HepG2 (cell line): ENCODE data around the gene COMMD7. TPM values are rescaled to one million over a fixed set of nuclear protein-coding genes. Genes with fewer than 3 reads are reported as not detected.

Experiments
- EP300 ChIP-seq, 3 experiments: sonication (generic) in 1 of 3; formaldehyde crosslinking in 1 of 3; IDR thresholded peaks; 2 replicates each; pipeline versions ENCODE4 v1.5.1 to v1.6.1; 2011 to 2020; ENCODE audit warnings: low read depth in 2 of 3, low read length in 2 of 3, borderline replicate concordance in 1 of 3, improper control_type of control experiment in 1 of 3, mild to moderate bottlenecking in 1 of 3, missing genetic modification reagents in 1 of 3, moderate library complexity in 1 of 3
- GZF1 ChIP-seq: sonication (generic); formaldehyde crosslinking; IDR thresholded peaks from 2 replicates; pipeline ENCODE4 v1.5.1; 2020; ENCODE audit warnings: mild to moderate bottlenecking, missing genetic modification reagents
- HNRNPUL1 ChIP-seq: fragments of 200-400 bp; formaldehyde crosslinking; IDR thresholded peaks from 2 replicates; pipeline ENCODE4 v1.6.1; 2017; ENCODE audit warnings: low read depth, mild to moderate bottlenecking, low read length, moderate library complexity
- JDP2 ChIP-seq: sonication (generic); formaldehyde crosslinking; IDR thresholded peaks from 2 replicates; pipeline ENCODE4 v1.8.1; 2022; ENCODE audit warnings: missing genetic modification reagents, borderline replicate concordance
- KDM2A ChIP-seq: sonication (generic); formaldehyde crosslinking; IDR thresholded peaks from 2 replicates; pipeline ENCODE4 v1.4.0; 2020; ENCODE audit warnings: low read depth, missing genetic modification reagents, borderline replicate concordance
- KDM5A ChIP-seq: fragments of 200-600 bp; sonication (generic); IDR thresholded peaks from 2 replicates; pipeline ENCODE4 v1.7.0; 2018; ENCODE audit warnings: antibody characterized with exemption, mild to moderate bottlenecking, low read length, borderline replicate concordance
- KLF9 ChIP-seq: IDR thresholded peaks from 2 replicates; pipeline ENCODE4 v1.6.1; 2016; ENCODE audit warnings: low read depth
- POLR2AphosphoS5 ChIP-seq: IDR thresholded peaks from 2 replicates; pipeline ENCODE4 v1.6.1; 2012; ENCODE audit warnings: low read depth, low read length
- SNAPC2 ChIP-seq: sonication (generic); formaldehyde crosslinking; IDR thresholded peaks from 2 replicates; pipeline ENCODE4 v1.8.1; 2022; ENCODE audit warnings: mild to moderate bottlenecking, missing genetic modification reagents
- SNRNP70 ChIP-seq: fragments of 200-400 bp; formaldehyde crosslinking; IDR thresholded peaks from 2 replicates; pipeline ENCODE4 v1.6.1; 2017; ENCODE audit warnings: mild to moderate bottlenecking, low read depth, low read length, moderate library complexity
- ZBTB7A ChIP-seq: sonication (generic); formaldehyde crosslinking; IDR thresholded peaks from 2 replicates; pipeline ENCODE4 v1.8.0; 2022; ENCODE audit warnings: mild to moderate bottlenecking, missing genetic modification reagents
- ZNF317 ChIP-seq: sonication (generic); formaldehyde crosslinking; IDR thresholded peaks from 2 replicates; pipeline ENCODE4 v1.5.0; 2020; ENCODE audit warnings: mild to moderate bottlenecking, missing genetic modification reagents
- ZNF33B ChIP-seq: sonication (generic); formaldehyde crosslinking; IDR thresholded peaks from 2 replicates; pipeline ENCODE4 v1.5.1; 2020; ENCODE audit warnings: mild to moderate bottlenecking, missing genetic modification reagents
- ZNF530 ChIP-seq: sonication (generic); formaldehyde crosslinking; IDR thresholded peaks from 2 replicates; pipeline ENCODE4 v1.5.0; 2020; ENCODE audit warnings: low read depth, mild to moderate bottlenecking, missing genetic modification reagents
- ZNF703 ChIP-seq: sonication (generic); formaldehyde crosslinking; IDR thresholded peaks from 2 replicates; pipeline ENCODE4 v1.5.1; 2020; ENCODE audit warnings: missing genetic modification reagents, mild to moderate bottlenecking, moderate library complexity, borderline replicate concordance
- ZNF766 ChIP-seq: sonication (generic); formaldehyde crosslinking; IDR thresholded peaks from 2 replicates; pipeline ENCODE4 v1.5.0; 2020; ENCODE audit warnings: missing genetic modification reagents, borderline replicate concordance
- polyA plus RNA-seq, 8 experiments: library from polyadenylated mRNA; depleted of rRNA in 3 of 8; stranded (reverse) in 7 of 8; unstranded in 1 of 8; fragments of >200 nt; fragmentation: Illumina TruSeq in 4 of 8; extraction: Trizol in 4 of 8; gene quantifications; 2 replicates each; pipeline versions ENCODE4 v1.2.1 to v1.2.3, GENCODE V29; 2011 to 2016; ENCODE audit warnings: low read depth in 4 of 8, missing spikeins in 1 of 8, mixed read lengths in 1 of 8; ENCODE audit not compliant: insufficient read depth in 1 of 8
- total RNA-seq, 5 experiments: library from RNA; depleted of rRNA; stranded (reverse); fragments of >200 nt; fragmentation: Illumina TruSeq; extraction: Trizol; gene quantifications; 2 replicates each; pipeline ENCODE4 v1.2.3, GENCODE V29; 2016; ENCODE audit warnings: low read depth in 1 of 5
- TF ChIP-seq, protein P1 (sequence below): sonication (generic); formaldehyde crosslinking; IDR thresholded peaks from 2 replicates; pipeline ENCODE4 v1.8.1; 2023; ENCODE audit warnings: mild to moderate bottlenecking, moderate library complexity, missing genetic modification reagents
- TF ChIP-seq, protein P2 (sequence below): sonication (generic); formaldehyde crosslinking; IDR thresholded peaks from 2 replicates; pipeline ENCODE4 v1.4.0; 2020; ENCODE audit warnings: missing genetic modification reagents
- TF ChIP-seq, protein P3 (sequence below): sonication (generic); formaldehyde crosslinking; IDR thresholded peaks from 2 replicates; pipeline ENCODE4 v1.4.0; 2020; ENCODE audit warnings: missing genetic modification reagents
- TF ChIP-seq, protein P4 (sequence below): sonication (generic); formaldehyde crosslinking; IDR thresholded peaks from 2 replicates; pipeline ENCODE4 v1.4.0; 2020; ENCODE audit warnings: missing genetic modification reagents
- TF ChIP-seq, protein P5 (sequence below): IDR thresholded peaks from 2 replicates; pipeline ENCODE4 v1.6.1; 2016; ENCODE audit warnings: low read depth, borderline replicate concordance
- TF ChIP-seq, protein P6 (sequence below): sonication (generic); IDR thresholded peaks from 2 replicates; pipeline ENCODE4 v1.6.1; 2016; ENCODE audit warnings: low read depth, borderline replicate concordance

Gene COMMD7
- total and polyA plus RNA-seq, 2 of the 13 experiments (the other 11 are each of a cell fraction or from before 2014, with no cell fraction given): 42.1 to 53.3 TPM

DNA sequence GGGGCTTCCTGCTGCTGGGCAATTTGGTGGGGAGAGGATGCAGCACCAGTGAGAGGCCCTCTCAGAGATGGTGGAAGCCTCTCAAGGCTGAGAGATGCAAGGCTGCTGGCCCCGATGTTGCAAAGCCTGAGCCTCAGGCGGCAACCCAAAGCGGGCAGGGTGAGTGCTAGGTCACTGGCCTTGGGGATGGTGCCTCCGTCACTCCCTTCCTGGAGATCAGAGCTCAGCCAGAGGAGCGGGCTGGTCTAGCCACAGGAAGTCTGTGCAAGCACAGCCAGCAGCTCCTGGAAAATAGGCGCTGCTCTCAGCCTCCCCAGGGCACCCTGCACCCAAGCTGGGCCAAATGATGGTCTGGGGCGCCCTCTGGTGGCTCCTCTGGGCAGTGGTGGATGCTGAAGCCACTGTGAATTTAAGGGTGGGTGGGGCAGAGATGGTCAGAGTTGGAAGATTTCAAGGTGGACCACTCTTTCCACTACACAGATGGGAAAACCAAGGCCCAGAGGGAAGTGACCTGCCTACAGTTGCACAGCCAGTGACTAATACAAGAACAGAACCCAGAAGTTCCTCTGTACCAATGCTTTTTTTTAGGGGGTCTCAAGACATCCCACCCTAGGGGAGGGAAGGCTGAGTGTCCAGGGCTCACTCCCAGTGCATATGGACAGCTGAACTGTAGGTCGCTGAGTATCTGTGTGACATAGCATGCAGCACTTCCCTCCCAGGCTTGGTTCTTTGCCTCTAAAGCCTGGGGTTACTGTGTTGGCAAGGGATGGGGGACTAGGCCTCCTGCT, 90.3 kb downstream of the COMMD7 start (continued):
- TF ChIP-seq, protein P1, sequence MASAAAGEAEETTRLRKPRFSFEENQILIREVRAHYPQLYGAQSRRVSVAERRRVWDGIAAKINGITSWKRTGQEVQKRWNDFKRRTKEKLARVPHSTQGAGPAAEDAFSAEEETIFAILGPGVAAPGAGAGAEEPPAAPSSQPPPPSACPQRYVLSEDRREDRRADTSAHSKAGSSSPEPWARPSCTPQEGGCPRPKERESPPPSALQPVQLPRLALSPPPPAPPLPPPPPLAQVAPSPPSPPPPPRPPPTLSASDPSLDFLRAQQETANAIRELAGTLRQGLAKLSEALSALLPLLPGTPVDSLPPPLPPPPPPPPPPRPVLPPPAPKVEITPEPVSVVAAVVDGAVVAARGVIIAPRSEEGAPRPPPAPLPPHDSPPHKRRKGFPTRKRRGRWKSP: no peak
- TF ChIP-seq, protein P2, sequence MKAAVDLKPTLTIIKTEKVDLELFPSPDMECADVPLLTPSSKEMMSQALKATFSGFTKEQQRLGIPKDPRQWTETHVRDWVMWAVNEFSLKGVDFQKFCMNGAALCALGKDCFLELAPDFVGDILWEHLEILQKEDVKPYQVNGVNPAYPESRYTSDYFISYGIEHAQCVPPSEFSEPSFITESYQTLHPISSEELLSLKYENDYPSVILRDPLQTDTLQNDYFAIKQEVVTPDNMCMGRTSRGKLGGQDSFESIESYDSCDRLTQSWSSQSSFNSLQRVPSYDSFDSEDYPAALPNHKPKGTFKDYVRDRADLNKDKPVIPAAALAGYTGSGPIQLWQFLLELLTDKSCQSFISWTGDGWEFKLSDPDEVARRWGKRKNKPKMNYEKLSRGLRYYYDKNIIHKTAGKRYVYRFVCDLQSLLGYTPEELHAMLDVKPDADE: no peak
- TF ChIP-seq, protein P3, sequence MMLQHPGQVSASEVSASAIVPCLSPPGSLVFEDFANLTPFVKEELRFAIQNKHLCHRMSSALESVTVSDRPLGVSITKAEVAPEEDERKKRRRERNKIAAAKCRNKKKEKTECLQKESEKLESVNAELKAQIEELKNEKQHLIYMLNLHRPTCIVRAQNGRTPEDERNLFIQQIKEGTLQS (CRISPR knock-in tag): peak; percentile 63; the same call in 1 of the 2 replicates
- TF ChIP-seq ZNF703 (CRISPR knock-in tag) (no peak), ZNF766 (CRISPR knock-in tag) (peak; percentile 82; the same call in 1 of the 2 replicates), HNRNPUL1 (no peak), KDM2A (CRISPR knock-in tag) (peak; percentile 95), SNRNP70 (no peak), ZBTB7A (peak; percentile 91; the same call in 1 of the 2 replicates), ZNF317 (CRISPR knock-in tag) (no peak), ZNF33B (peak; percentile 37; the same call in 1 of the 2 replicates), SNAPC2 (CRISPR knock-in tag) (no peak), KLF9 (CRISPR knock-in tag) (peak; percentile 85; the same call in 1 of the 2 replicates), ZNF530 (CRISPR knock-in tag) (no peak), POLR2AphosphoS5 (no peak), KDM5A (no peak), GZF1 (CRISPR knock-in tag) (no peak; the same call in 1 of the 2 replicates), EP300 (IDR thresholded peaks at IDR 0.05; ENCODE audit: low read depth in 2 of 2, low read length in 2 of 2) (peak in 1 of 2 experiments; percentile 56; a peak in 2 of 4 replicates), EP300 (CRISPR knock-in tag; IDR thresholded peaks at IDR 0.05; ENCODE audit: borderline replicate concordance) (no peak; the same call in 1 of the 2 replicates), JDP2 (CRISPR knock-in tag) (no peak)
- TF ChIP-seq, protein P4, sequence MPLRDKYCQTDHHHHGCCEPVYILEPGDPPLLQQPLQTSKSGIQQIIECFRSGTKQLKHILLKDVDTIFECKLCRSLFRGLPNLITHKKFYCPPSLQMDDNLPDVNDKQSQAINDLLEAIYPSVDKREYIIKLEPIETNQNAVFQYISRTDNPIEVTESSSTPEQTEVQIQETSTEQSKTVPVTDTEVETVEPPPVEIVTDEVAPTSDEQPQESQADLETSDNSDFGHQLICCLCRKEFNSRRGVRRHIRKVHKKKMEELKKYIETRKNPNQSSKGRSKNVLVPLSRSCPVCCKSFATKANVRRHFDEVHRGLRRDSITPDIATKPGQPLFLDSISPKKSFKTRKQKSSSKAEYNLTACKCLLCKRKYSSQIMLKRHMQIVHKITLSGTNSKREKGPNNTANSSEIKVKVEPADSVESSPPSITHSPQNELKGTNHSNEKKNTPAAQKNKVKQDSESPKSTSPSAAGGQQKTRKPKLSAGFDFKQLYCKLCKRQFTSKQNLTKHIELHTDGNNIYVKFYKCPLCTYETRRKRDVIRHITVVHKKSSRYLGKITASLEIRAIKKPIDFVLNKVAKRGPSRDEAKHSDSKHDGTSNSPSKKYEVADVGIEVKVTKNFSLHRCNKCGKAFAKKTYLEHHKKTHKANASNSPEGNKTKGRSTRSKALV: peak; percentile 95
- TF ChIP-seq, protein P5, sequence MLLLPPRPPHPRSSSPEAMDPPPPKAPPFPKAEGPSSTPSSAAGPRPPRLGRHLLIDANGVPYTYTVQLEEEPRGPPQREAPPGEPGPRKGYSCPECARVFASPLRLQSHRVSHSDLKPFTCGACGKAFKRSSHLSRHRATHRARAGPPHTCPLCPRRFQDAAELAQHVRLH (CRISPR knock-in tag): peak; percentile 98; the same call in 1 of the 2 replicates
- TF ChIP-seq, protein P6, sequence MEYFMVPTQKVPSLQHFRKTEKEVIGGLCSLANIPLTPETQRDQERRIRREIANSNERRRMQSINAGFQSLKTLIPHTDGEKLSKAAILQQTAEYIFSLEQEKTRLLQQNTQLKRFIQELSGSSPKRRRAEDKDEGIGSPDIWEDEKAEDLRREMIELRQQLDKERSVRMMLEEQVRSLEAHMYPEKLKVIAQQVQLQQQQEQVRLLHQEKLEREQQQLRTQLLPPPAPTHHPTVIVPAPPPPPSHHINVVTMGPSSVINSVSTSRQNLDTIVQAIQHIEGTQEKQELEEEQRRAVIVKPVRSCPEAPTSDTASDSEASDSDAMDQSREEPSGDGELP: peak; percentile 68; the same call in 1 of the 2 replicates
